HepG2 (cell line): Measurements from ENCODE around the gene SERPINA9. TPM values are rescaled to one million over a fixed set of nuclear protein-coding genes. Genes with fewer than 3 reads are reported as not detected.

Source experiments
- ARID3A ChIP-seq: IDR thresholded peaks from 2 replicates; pipeline ENCODE4 v1.6.1; 2012; ENCODE audit warnings: low read depth, low read length, improper control_type of control experiment
- ATAD3A ChIP-seq: sonication (generic); formaldehyde crosslinking; IDR thresholded peaks from 2 replicates; pipeline ENCODE4 v1.4.0; 2020; ENCODE audit warnings: missing genetic modification reagents
- ATM ChIP-seq: fragments of 450-650 bp; IDR thresholded peaks from 2 replicates; pipeline ENCODE4 v1.7.1; 2017; ENCODE audit warnings: mild to moderate bottlenecking, borderline replicate concordance
- DNMT1 ChIP-seq: sonication (generic); formaldehyde crosslinking; IDR thresholded peaks from 2 replicates; pipeline ENCODE4 v1.5.1; 2020; ENCODE audit warnings: mild to moderate bottlenecking, missing genetic modification reagents
- EP300 ChIP-seq, 3 experiments: sonication (generic) in 1 of 3; formaldehyde crosslinking in 1 of 3; IDR thresholded peaks; 2 replicates each; pipeline versions ENCODE4 v1.5.1 to v1.6.1; 2011 to 2020; ENCODE audit warnings: low read depth in 2 of 3, low read length in 2 of 3, borderline replicate concordance in 1 of 3, improper control_type of control experiment in 1 of 3, mild to moderate bottlenecking in 1 of 3, missing genetic modification reagents in 1 of 3, moderate library complexity in 1 of 3
- HMGA1 ChIP-seq: sonication (generic); formaldehyde crosslinking; conservative IDR thresholded peaks from 2 replicates; pipeline ENCODE4 v1.4.0; 2020; ENCODE audit warnings: missing genetic modification reagents
- ISX ChIP-seq: sonication (generic); formaldehyde crosslinking; conservative IDR thresholded peaks from 2 replicates; pipeline ENCODE4 v1.5.0; 2020; ENCODE audit warnings: missing genetic modification reagents
- MYNN ChIP-seq: sonication (generic); formaldehyde crosslinking; IDR thresholded peaks from 2 replicates; pipeline ENCODE4 v1.4.0; 2020; ENCODE audit warnings: mild to moderate bottlenecking, low read depth, missing genetic modification reagents
- NR2F1 ChIP-seq, 2 experiments: fragments of 450-650 bp in 1 of 2; formaldehyde crosslinking in 1 of 2; IDR thresholded peaks; 2 replicates each; pipeline versions ENCODE4 v1.5.0 to v1.6.1; 2016 to 2020; ENCODE audit warnings: mild to moderate bottlenecking in 1 of 2, missing compliant biosample characterization in 1 of 2, missing genetic modification reagents in 1 of 2, moderate library complexity in 1 of 2
- REXO4 ChIP-seq: sonication (generic); formaldehyde crosslinking; IDR thresholded peaks from 2 replicates; pipeline ENCODE4 v1.8.0; 2022; ENCODE audit warnings: missing genetic modification reagents, mild to moderate bottlenecking, borderline replicate concordance
- RXRA ChIP-seq: sonication (generic); formaldehyde crosslinking; IDR thresholded peaks from 2 replicates; pipeline ENCODE4 v1.5.1; 2020; ENCODE audit warnings: missing genetic modification reagents
- SIN3A ChIP-seq: IDR thresholded peaks from 2 replicates; pipeline ENCODE4 v1.6.1; 2011; ENCODE audit warnings: low read depth, mild to moderate bottlenecking, control low read depth, low read length, borderline replicate concordance
- SOX13 ChIP-seq, 3 experiments: fragments of 450-650 bp in 1 of 3; sonication (generic) in 1 of 3; formaldehyde crosslinking in 1 of 3; IDR thresholded peaks in 2 of 3; conservative IDR thresholded peaks in 1 of 3; 2 replicates each; pipeline versions ENCODE4 v1.5.0 to v1.6.1; 2016 to 2020; ENCODE audit warnings: antibody characterized with exemption in 1 of 3, mild to moderate bottlenecking in 1 of 3, missing compliant biosample characterization in 1 of 3, missing genetic modification reagents in 1 of 3, moderate library complexity in 1 of 3
- SPEN ChIP-seq: sonication (generic); formaldehyde crosslinking; IDR thresholded peaks from 2 replicates; pipeline ENCODE4 v1.5.1; 2020; ENCODE audit warnings: low read depth, mild to moderate bottlenecking, missing genetic modification reagents
- SSRP1 ChIP-seq: IDR thresholded peaks from 2 replicates; pipeline ENCODE4 v1.6.1; 2016; ENCODE audit warnings: control low read depth
- TFDP1 ChIP-seq: IDR thresholded peaks from 2 replicates; pipeline ENCODE4 v1.6.1; 2016; ENCODE audit warnings: missing compliant biosample characterization, missing genetic modification reagents, borderline replicate concordance
- XBP1 ChIP-seq: sonication (generic); formaldehyde crosslinking; IDR thresholded peaks from 2 replicates; pipeline ENCODE4 v1.5.0; 2020; ENCODE audit warnings: missing genetic modification reagents
- ZBTB37 ChIP-seq: sonication (generic); formaldehyde crosslinking; IDR thresholded peaks from 2 replicates; pipeline ENCODE4 v1.4.0; 2020; ENCODE audit warnings: mild to moderate bottlenecking, missing genetic modification reagents
- ZFY ChIP-seq: sonication (generic); formaldehyde crosslinking; IDR thresholded peaks from 2 replicates; pipeline ENCODE4 v1.4.0; 2020; ENCODE audit warnings: missing genetic modification reagents
- ZKSCAN1 ChIP-seq: fragments of 150-350 bp; IDR thresholded peaks from 2 replicates; pipeline ENCODE4 v1.6.1; 2014; ENCODE audit warnings: low read length
- ZNF138 ChIP-seq: sonication (generic); formaldehyde crosslinking; IDR thresholded peaks from 2 replicates; pipeline ENCODE4 v1.5.0; 2020; ENCODE audit warnings: mild to moderate bottlenecking, low read depth, missing genetic modification reagents
- ZNF230 ChIP-seq: sonication (generic); formaldehyde crosslinking; IDR thresholded peaks from 2 replicates; pipeline ENCODE4 v1.4.0; 2020; ENCODE audit warnings: mild to moderate bottlenecking, missing genetic modification reagents
- ZNF605 ChIP-seq: sonication (generic); formaldehyde crosslinking; IDR thresholded peaks from 2 replicates; pipeline ENCODE4 v1.8.0; 2022; ENCODE audit warnings: mild to moderate bottlenecking, missing genetic modification reagents
- polyA plus RNA-seq, 8 experiments: library from polyadenylated mRNA; depleted of rRNA in 3 of 8; stranded (reverse) in 7 of 8; unstranded in 1 of 8; fragments of >200 nt; fragmentation: Illumina TruSeq in 4 of 8; extraction: Trizol in 4 of 8; gene quantifications; 2 replicates each; pipeline versions ENCODE4 v1.2.1 to v1.2.3, GENCODE V29; 2011 to 2016; ENCODE audit warnings: low read depth in 4 of 8, missing spikeins in 1 of 8, mixed read lengths in 1 of 8; ENCODE audit not compliant: insufficient read depth in 1 of 8
- total RNA-seq, 5 experiments: library from RNA; depleted of rRNA; stranded (reverse); fragments of >200 nt; fragmentation: Illumina TruSeq; extraction: Trizol; gene quantifications; 2 replicates each; pipeline ENCODE4 v1.2.3, GENCODE V29; 2016; ENCODE audit warnings: low read depth in 1 of 5
- TF ChIP-seq, protein P1 (sequence below): sonication (generic); formaldehyde crosslinking; IDR thresholded peaks from 2 replicates; pipeline ENCODE4 v1.5.0; 2020; ENCODE audit warnings: missing genetic modification reagents

SERPINA9 gene
- total and polyA plus RNA-seq, 2 of the 13 experiments (the other 11 are each of a cell fraction or from before 2014, with no cell fraction given) = 0.21 TPM; not detected in 1

DNA sequence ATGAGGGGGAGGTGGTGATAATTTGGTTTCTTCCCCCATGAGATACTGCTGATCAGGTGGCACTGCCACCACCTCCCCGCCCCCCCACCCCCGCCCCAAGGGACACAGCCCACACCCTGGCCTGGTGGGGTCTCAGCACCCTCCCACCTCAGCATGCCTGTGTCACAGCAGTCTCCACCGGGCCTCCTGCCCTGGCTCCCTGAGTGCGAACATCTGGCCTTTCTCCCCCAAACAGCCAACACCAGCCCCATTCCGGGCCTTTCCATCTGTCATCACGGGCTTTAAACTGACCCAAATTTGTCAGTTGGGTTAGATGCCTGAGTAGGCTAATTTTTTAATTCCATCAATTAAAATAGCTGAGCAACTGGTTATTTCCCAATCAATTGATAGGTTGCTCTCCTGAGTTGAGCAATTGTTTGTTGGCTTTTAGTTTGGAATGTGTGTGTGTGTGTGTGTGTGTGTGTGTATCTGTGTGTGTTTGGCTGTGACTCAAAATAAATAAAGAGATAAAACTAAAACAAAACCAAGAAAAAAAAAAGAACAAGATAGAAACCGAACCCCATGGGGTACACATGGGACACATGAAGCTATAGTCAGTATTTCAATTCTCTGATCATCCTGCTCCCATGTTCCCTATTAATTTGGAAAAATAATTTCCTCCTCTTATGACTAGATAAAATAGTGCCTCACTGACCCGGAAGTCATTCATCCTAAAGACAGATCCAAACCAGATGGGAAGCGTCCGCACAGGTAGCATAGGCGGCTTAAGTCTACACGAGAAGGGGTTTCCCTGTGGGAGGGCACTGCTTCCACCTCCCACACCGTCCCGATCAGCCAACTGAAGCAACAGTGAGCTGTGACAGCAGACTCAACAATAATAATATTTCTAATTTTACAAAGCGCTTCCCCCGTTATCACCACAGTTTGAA is 25.9 kb upstream of the SERPINA9 start (continued):
- TF ChIP-seq SPEN (CRISPR knock-in tag) = no peak
- TF ChIP-seq XBP1 (CRISPR knock-in tag) = no peak
- no peak for TF ChIP-seq ZNF605 (CRISPR knock-in tag)
- no peak for TF ChIP-seq SOX13 (IDR thresholded peaks at IDR 0.05)
- 0 out of 4 replicates have a peak, but pooled peaks of 1 of the 2 experiments have one; percentile 23 for TF ChIP-seq SOX13 (CRISPR knock-in tag; conservative IDR thresholded peaks at IDR 0.05 in 1 of 2, IDR thresholded peaks at IDR 0.05 in 1 of 2)
- no peak for TF ChIP-seq TFDP1 (CRISPR knock-in tag)
- TF ChIP-seq ATM = no peak
- no peak for TF ChIP-seq SSRP1 (CRISPR knock-in tag)
- peak; percentile 98 for TF ChIP-seq ARID3A
- TF ChIP-seq ZBTB37 (CRISPR knock-in tag) = no peak
- no peak for TF ChIP-seq REXO4 (CRISPR knock-in tag)
- no peak for TF ChIP-seq ZNF230 (CRISPR knock-in tag)
- TF ChIP-seq ATAD3A (CRISPR knock-in tag) = no peak
- 0 out of 4 replicates have a peak, but pooled peaks of 1 of the 2 experiments have one; percentile 31 for TF ChIP-seq NR2F1 (CRISPR knock-in tag; IDR thresholded peaks at IDR 0.05)
- no peak for TF ChIP-seq ZFY
- peak; percentile 49 to 83; a peak in 2 of 4 replicates for TF ChIP-seq EP300 (IDR thresholded peaks at IDR 0.05; ENCODE audit: low read depth in 2 of 2, low read length in 2 of 2)
- no peak; the same call in 1 of the 2 replicates for TF ChIP-seq EP300 (CRISPR knock-in tag; IDR thresholded peaks at IDR 0.05; ENCODE audit: borderline replicate concordance)
- no peak for TF ChIP-seq DNMT1 (CRISPR knock-in tag)
- TF ChIP-seq RXRA (CRISPR knock-in tag) = no peak
- TF ChIP-seq ZNF138 = no peak
- TF ChIP-seq HMGA1 (CRISPR knock-in tag) = no peak
- no peak for TF ChIP-seq ISX (CRISPR knock-in tag)
- no peak for TF ChIP-seq ZKSCAN1
- no peak for TF ChIP-seq SIN3A
- no peak for TF ChIP-seq MYNN
- TF ChIP-seq, protein P1, sequence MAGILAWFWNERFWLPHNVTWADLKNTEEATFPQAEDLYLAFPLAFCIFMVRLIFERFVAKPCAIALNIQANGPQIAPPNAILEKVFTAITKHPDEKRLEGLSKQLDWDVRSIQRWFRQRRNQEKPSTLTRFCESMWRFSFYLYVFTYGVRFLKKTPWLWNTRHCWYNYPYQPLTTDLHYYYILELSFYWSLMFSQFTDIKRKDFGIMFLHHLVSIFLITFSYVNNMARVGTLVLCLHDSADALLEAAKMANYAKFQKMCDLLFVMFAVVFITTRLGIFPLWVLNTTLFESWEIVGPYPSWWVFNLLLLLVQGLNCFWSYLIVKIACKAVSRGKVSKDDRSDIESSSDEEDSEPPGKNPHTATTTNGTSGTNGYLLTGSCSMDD = no peak
